ENCODE measurements around the gene TRIM16. TPM values are rescaled to one million over a fixed set of nuclear protein-coding genes. Genes with fewer than 3 reads are reported as not detected.
A peak's percentile ranks its signal among the peaks of the same experiment; 100 is the strongest.
"Not testable (repeated sequence)": the region's sequence is repeated elsewhere in the genome, so short reads cannot be mapped to it uniquely, and the experiment has no call there.

The TRIM16 gene
- total and polyA plus RNA-seq, 4 experiments from 2014 or later, result 4.2 to 11.2 (median 7.0) TPM

DNA sequence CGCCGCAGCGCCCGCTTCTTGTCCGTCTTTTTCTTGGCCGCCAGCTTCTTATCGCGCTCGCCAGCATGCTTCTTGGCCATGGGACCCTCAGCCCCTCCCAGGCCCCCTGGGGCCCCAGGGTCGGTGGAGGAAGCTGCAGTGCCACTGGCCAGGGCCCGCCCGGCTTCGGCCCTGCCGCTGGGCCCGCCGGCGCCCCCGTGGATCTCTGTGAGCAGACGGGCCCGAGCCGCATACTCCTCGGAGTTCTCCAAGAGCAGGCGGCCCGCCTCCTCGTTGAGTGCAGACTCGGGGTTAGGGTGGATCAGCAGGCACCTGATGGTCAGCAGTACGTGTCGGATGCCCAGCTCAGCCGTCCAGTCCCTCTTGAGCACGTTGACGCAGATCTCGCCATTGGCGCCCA lies 20.1 kb upstream of the TRIM16 start:
- H3K4me3 Mint-ChIP-seq; H3K4me3 ChIP-seq (ENCODE audit: low read length in 2 of 2); H3K27me3 ChIP-seq (ENCODE audit: insufficient read depth, low read length); H3K27ac ChIP-seq (ENCODE audit: low read depth, low read length); intact Hi-C loops (cut with micrococcal nuclease); H3K36me3 ChIP-seq (ENCODE audit: insufficient read depth, low read length); H3K4me1 Mint-ChIP-seq; POLR2A ChIA-PET (ENCODE audit: partially characterized antibody); H3K4me1 ChIP-seq (ENCODE audit: insufficient read depth, low read length); H3K27ac Mint-ChIP-seq; H3K27me3 Mint-ChIP-seq; H3K9me3 ChIP-seq (ENCODE audit: control insufficient read depth in 1 of 2, low read length in 2 of 2); DNase-seq; CTCF ChIA-PET (ENCODE audit: partially characterized antibody): not testable (repeated sequence)
- H3K9me3 Mint-ChIP-seq, result peaks cover 2 to 33% (median 19%) of the 10 kb centered on the region in 8 donors
- H3K36me3 Mint-ChIP-seq, result peaks cover 42 to 51% of the 10 kb centered on the region in 2 donors

DNA sequence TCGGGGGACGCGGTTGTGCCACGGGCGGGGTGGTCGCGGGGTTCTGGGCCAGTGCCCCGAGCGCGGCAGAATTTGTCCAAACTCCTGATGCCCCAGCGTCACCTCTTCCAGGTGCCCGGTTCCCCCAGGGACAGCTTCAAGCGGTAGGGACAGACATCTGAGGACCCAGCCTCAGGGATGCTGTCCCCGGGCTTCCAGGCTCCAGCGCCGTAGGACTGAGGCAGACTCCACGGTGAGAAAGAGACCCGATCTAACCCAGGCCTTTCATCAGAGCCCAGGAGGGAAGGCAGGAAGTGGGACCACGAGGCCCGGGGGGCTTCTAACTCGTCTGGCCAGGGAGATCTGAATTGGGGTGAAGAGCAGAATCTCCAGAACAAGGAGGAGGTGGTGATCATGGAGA lies 15.8 kb upstream of the TRIM16 start:
- H3K9me3 Mint-ChIP-seq; CTCF ChIA-PET (ENCODE audit: partially characterized antibody): not testable (repeated sequence)
- H3K36me3 Mint-ChIP-seq, result peaks cover 5 to 23% of the 10 kb centered on the region in 2 donors

GRCh38 chr17:15699413-15699924 lies 15.4 kb upstream of the TRIM16 start, which contains the start of gene ZNF286A:
TSS of gene ZNF286A (plus strand) at chr17:15699752. CDS start at chr17:15700330, 578 bp downstream.
- intact Hi-C loops (cut with micrococcal nuclease), result loop anchor here (1.0 kb wide), 1 partner anchor 15 kb away; the partner anchor contains the start of gene TRIM16
- H3K36me3 ChIP-seq (ENCODE audit: insufficient read depth, low read length); CTCF ChIA-PET (ENCODE audit: partially characterized antibody); H3K9me3 Mint-ChIP-seq; H3K27me3 ChIP-seq (ENCODE audit: insufficient read depth, low read length); H3K9me3 ChIP-seq (ENCODE audit: control insufficient read depth in 1 of 2, low read length in 2 of 2); H3K27me3 Mint-ChIP-seq: not testable (repeated sequence)
- H3K27ac Mint-ChIP-seq, result peak within 1 kb of the TSS; percentile 92 to 97 (median 96)
- Histone ChIP-seq H3K4me3 (ENCODE audit: low read length in 2 of 2) (peak within 1 kb of the TSS; percentile 61 to 70), H3K4me1 (ENCODE audit: insufficient read depth, low read length) (peaks cover 10% of the 10 kb centered on the region), H3K27ac (ENCODE audit: low read depth, low read length) (peak within 1 kb of the TSS; percentile 60)
- H3K4me1 Mint-ChIP-seq, result peaks cover 6 to 15% (median 12%) of the 10 kb centered on the region in 4 donors
- POLR2A ChIA-PET (ENCODE audit: partially characterized antibody), result interaction anchor here (1.1 kb wide), 1 partner anchor 16 kb away, joined by 6 read pairs; the partner anchor contains the start of gene TRIM16
- H3K4me3 Mint-ChIP-seq, result peak within 1 kb of the TSS; percentile 93 to 99 (median 97)
- H3K36me3 Mint-ChIP-seq, result peaks cover 3 to 22% of the 10 kb centered on the region in 2 donors
- DNase-seq, result peak; percentile 89 to 98 (median 93)

More for the DNA sequence above, 15.8 kb upstream of the TRIM16 start:
- Histone ChIP-seq H3K4me1 (ENCODE audit: insufficient read depth, low read length) (peaks cover 10% of the 10 kb centered on the region), H3K4me3 (ENCODE audit: low read length in 2 of 2) (peak overlapping the region in 1 of 2 donors; percentile 70), H3K27ac (ENCODE audit: low read depth, low read length) (peak overlapping the region; percentile 60)
- DNase-seq; POLR2A ChIA-PET (ENCODE audit: partially characterized antibody); H3K36me3 ChIP-seq (ENCODE audit: insufficient read depth, low read length); H3K27me3 ChIP-seq (ENCODE audit: insufficient read depth, low read length); H3K9me3 ChIP-seq (ENCODE audit: control insufficient read depth in 1 of 2, low read length in 2 of 2); H3K27me3 Mint-ChIP-seq: not testable (repeated sequence)
- H3K27ac Mint-ChIP-seq, result peak overlapping the region in 5 of 7 donors; percentile 92 to 97 (median 96)
- intact Hi-C loops (cut with micrococcal nuclease), result loop anchor here (1.0 kb wide), 1 partner anchor 16 kb away; the partner anchor contains the start of gene TRIM16
- peak overlapping the region; percentile 93 to 99 (median 97) for H3K4me3 Mint-ChIP-seq
- peaks cover 6 to 15% (median 12%) of the 10 kb centered on the region in 4 donors for H3K4me1 Mint-ChIP-seq

GRCh38 chr17:15698967-15699366 lies 14.9 kb upstream of the TRIM16 start:
- H3K9me3 ChIP-seq (ENCODE audit: control insufficient read depth in 1 of 2, low read length in 2 of 2); H3K9me3 Mint-ChIP-seq; CTCF ChIA-PET (ENCODE audit: partially characterized antibody); H3K36me3 ChIP-seq (ENCODE audit: insufficient read depth, low read length); H3K27me3 ChIP-seq (ENCODE audit: insufficient read depth, low read length); H3K27me3 Mint-ChIP-seq; DNase-seq: not testable (repeated sequence)
- peak overlapping the region; percentile 61 to 70 for H3K4me3 ChIP-seq (ENCODE audit: low read length in 2 of 2)
- H3K27ac ChIP-seq (ENCODE audit: low read depth, low read length), result peak overlapping the region; percentile 60
- intact Hi-C loops (cut with micrococcal nuclease), result loop anchor here (1.0 kb wide), 1 partner anchor 15 kb away; the partner anchor contains the start of gene TRIM16
- Mint-ChIP-seq H3K4me3 (peak overlapping the region; percentile 93 to 99 (median 97)), H3K36me3 (peaks cover 3 to 22% of the 10 kb centered on the region in 2 donors), H3K27ac (peak overlapping the region; percentile 92 to 97 (median 96)), H3K4me1 (peaks cover 6 to 15% (median 12%) of the 10 kb centered on the region in 4 donors)
- POLR2A ChIA-PET (ENCODE audit: partially characterized antibody), result interaction anchor here (1.1 kb wide), 1 partner anchor 15 kb away, joined by 6 read pairs; the partner anchor contains the start of gene TRIM16
- H3K4me1 ChIP-seq (ENCODE audit: insufficient read depth, low read length), result peaks cover 10% of the 10 kb centered on the region

DNA sequence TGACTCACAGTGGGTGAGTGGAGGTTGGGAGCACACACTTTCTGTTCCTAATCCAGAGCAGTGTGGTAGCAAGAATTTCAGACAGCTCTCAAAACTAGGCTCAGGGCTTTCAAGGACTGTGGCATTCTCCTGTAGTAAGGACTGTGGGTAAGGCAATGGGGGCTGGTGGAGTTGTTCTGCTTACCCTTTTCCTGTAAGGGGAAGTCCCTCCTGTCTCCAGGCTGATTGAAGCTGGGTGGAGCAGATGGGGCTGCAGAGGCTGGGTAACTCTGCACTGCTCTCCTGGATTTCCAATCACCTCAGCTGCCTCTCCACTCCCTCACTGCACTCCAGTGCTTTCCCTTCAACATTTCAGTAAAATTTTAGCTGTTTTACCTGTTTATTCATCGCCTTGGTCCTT lies 3.4 kb upstream of the TRIM16 start:
- POLR2A ChIA-PET (ENCODE audit: partially characterized antibody); H3K27me3 Mint-ChIP-seq; H3K9me3 ChIP-seq (ENCODE audit: control insufficient read depth in 1 of 2, low read length in 2 of 2); H3K4me1 ChIP-seq (ENCODE audit: insufficient read depth, low read length); H3K9me3 Mint-ChIP-seq; H3K27ac ChIP-seq (ENCODE audit: low read depth, low read length); H3K36me3 ChIP-seq (ENCODE audit: insufficient read depth, low read length); CTCF ChIA-PET (ENCODE audit: partially characterized antibody); H3K36me3 Mint-ChIP-seq; H3K27ac Mint-ChIP-seq; H3K4me3 Mint-ChIP-seq; DNase-seq; H3K4me3 ChIP-seq (ENCODE audit: low read length in 2 of 2); intact Hi-C loops (cut with micrococcal nuclease); H3K27me3 ChIP-seq (ENCODE audit: insufficient read depth, low read length): not testable (repeated sequence)
- peaks cover 12 to 20% (median 16%) of the 10 kb centered on the region in 4 donors for H3K4me1 Mint-ChIP-seq

GRCh38 chr17:15683135-15683534 lies 976 bp downstream of the TRIM16 start:
- H3K4me3 Mint-ChIP-seq, result peak overlapping the region; percentile 88 to 96 (median 95)
- peak; percentile 8 to 47 (median 28) for DNase-seq
- H3K27me3 Mint-ChIP-seq; CTCF ChIA-PET (ENCODE audit: partially characterized antibody); POLR2A ChIA-PET (ENCODE audit: partially characterized antibody); H3K4me1 ChIP-seq (ENCODE audit: insufficient read depth, low read length); intact Hi-C loops (cut with micrococcal nuclease); H3K9me3 Mint-ChIP-seq; H3K9me3 ChIP-seq (ENCODE audit: control insufficient read depth in 1 of 2, low read length in 2 of 2); H3K27me3 ChIP-seq (ENCODE audit: insufficient read depth, low read length); H3K36me3 ChIP-seq (ENCODE audit: insufficient read depth, low read length): not testable (repeated sequence)
- Histone ChIP-seq H3K4me3 (ENCODE audit: low read length in 2 of 2) (peak overlapping the region; percentile 34 to 81), H3K27ac (ENCODE audit: low read depth, low read length) (peak overlapping the region; percentile 66)
- H3K36me3 Mint-ChIP-seq, result peaks cover 3 to 12% of the 10 kb centered on the region in 2 donors
- H3K4me1 Mint-ChIP-seq, result peaks cover 13 to 24% (median 16%) of the 10 kb centered on the region in 4 donors
- H3K27ac Mint-ChIP-seq, result peak overlapping the region; percentile 63 to 96 (median 92)

DNA sequence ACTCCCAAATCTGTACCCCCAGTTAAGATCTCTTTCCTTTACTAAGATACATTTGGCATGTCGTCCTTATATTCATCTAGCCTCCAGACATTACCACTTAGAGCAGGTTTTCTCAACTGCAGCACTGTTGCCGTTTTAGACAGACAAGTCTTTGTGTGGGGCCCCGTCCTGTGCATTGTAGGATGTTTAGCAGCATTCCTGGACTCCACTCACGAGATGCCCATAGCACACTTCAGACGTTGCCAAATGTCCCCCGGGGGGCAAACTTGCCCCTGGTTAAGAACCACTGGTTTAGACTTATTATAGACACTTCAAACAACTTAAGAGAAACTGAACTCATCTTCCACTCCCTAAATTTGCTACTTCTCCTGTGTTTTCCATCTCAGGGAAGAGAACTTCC lies 8.1 kb downstream of the TRIM16 start:
- H3K27me3 ChIP-seq (ENCODE audit: insufficient read depth, low read length); POLR2A ChIA-PET (ENCODE audit: partially characterized antibody); H3K4me1 Mint-ChIP-seq; H3K9me3 Mint-ChIP-seq; H3K9me3 ChIP-seq (ENCODE audit: control insufficient read depth in 1 of 2, low read length in 2 of 2); H3K4me3 Mint-ChIP-seq; H3K27ac Mint-ChIP-seq; CTCF ChIA-PET (ENCODE audit: partially characterized antibody); H3K27ac ChIP-seq (ENCODE audit: low read depth, low read length); H3K27me3 Mint-ChIP-seq; H3K4me3 ChIP-seq (ENCODE audit: low read length in 2 of 2); intact Hi-C loops (cut with micrococcal nuclease); H3K4me1 ChIP-seq (ENCODE audit: insufficient read depth, low read length); DNase-seq; H3K36me3 ChIP-seq (ENCODE audit: insufficient read depth, low read length): not testable (repeated sequence)
- peaks cover 19 to 26% of the 10 kb centered on the region in 2 donors for H3K36me3 Mint-ChIP-seq

Data from CD4-positive, alpha-beta memory T cell (primary cell).